GOT3 (cell line): ENCODE results near the gene IRS1.

Experiments
- DNase-seq: peaks from one replicate; lab custom pipeline; 2025; ENCODE audit warnings: mixed read lengths; lab: John Stamatoyannopoulos, UW

Gene IRS1

GRCh38 chr2:226726546-226726945 lies 73.1 kb downstream of the IRS1 start:
- DNase-seq: no peak

GRCh38 chr2:226725126-226725860 lies 74.3 kb downstream of the IRS1 start:
- DNase-seq: no peak

- no peak for DNase-seq
Measured at GRCh38 chr2:226721541-226721940, 78.1 kb downstream of the IRS1 start.

GRCh38 chr2:226720948-226721347 lies 78.7 kb downstream of the IRS1 start:
- DNase-seq: no peak

- no peak for DNase-seq
Measured at GRCh38 chr2:226717719-226718118, 81.9 kb downstream of the IRS1 start.

- DNase-seq: no peak
Measured at GRCh38 chr2:226716126-226716525, 83.5 kb downstream of the IRS1 start.

- no peak for DNase-seq
Measured at GRCh38 chr2:226715347-226715990, 84.2 kb downstream of the IRS1 start.

- DNase-seq: no peak
Measured at GRCh38 chr2:226712941-226713340, 86.7 kb downstream of the IRS1 start.

GRCh38 chr2:226711606-226712296 lies 87.9 kb downstream of the IRS1 start:
- DNase-seq: no peak

GRCh38 chr2:226707499-226707898 lies 92.1 kb downstream of the IRS1 start:
- no peak for DNase-seq

GRCh38 chr2:226705965-226706364 lies 93.7 kb downstream of the IRS1 start:
- DNase-seq: no peak

- DNase-seq: no peak
Measured at GRCh38 chr2:226705133-226705886, 94.3 kb downstream of the IRS1 start.

GRCh38 chr2:226703514-226703913 lies 96.1 kb downstream of the IRS1 start:
- DNase-seq: no peak

GRCh38 chr2:226702376-226702775 lies 97.2 kb downstream of the IRS1 start:
- no peak for DNase-seq

- DNase-seq: no peak
Measured at GRCh38 chr2:226701052-226701451, 98.6 kb downstream of the IRS1 start.

GRCh38 chr2:226699321-226699720 lies 100.3 kb downstream of the IRS1 start:
- no peak for DNase-seq

- DNase-seq: no peak
Measured at GRCh38 chr2:226698671-226699070, 100.9 kb downstream of the IRS1 start.

- DNase-seq: no peak
Measured at GRCh38 chr2:226694586-226695284, 104.9 kb downstream of the IRS1 start.

GRCh38 chr2:226694149-226694548 lies 105.5 kb downstream of the IRS1 start:
- no peak for DNase-seq

GRCh38 chr2:226693521-226693920 lies 106.1 kb downstream of the IRS1 start:
- no peak for DNase-seq

GRCh38 chr2:226692521-226693126 lies 107.0 kb downstream of the IRS1 start:
- DNase-seq: no peak
